Right forelimb (tissue), 1 donor: Measurements from ENCODE around the gene ME3.

Source experiments
- DNase-seq: peaks from one replicate; pipeline ENCODE4 v3.0.0-alpha.2; 2018

The ME3 gene

DNA sequence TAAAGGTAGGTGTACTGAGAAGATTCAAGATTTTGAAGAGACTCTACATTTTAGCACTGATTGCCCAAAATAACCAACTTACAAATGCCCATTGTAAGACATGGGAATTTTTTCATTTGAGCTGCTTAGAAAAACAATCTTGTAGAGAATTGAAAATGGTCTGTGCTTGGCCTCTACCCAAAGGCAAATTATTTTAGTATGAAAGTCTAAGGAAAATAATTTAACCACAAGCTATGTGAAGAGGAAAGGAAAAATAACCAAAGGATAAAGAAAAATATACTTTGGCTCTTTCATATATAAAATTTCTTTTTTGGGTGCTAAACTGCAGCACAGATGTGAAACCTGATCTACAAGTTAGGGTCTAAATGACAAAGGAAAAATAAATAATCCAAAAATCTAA is 54.9 kb downstream of the ME3 start:
- no peak for DNase-seq

- no peak for DNase-seq
Measured at GRCh38 chr11:86615487-86615886, 56.9 kb downstream of the ME3 start.

- DNase-seq, result no peak
Measured at GRCh38 chr11:86610559-86611341, 61.7 kb downstream of the ME3 start.

- peak; percentile 78 for DNase-seq
Measured at GRCh38 chr11:86608251-86608799, 64.1 kb downstream of the ME3 start.

DNA sequence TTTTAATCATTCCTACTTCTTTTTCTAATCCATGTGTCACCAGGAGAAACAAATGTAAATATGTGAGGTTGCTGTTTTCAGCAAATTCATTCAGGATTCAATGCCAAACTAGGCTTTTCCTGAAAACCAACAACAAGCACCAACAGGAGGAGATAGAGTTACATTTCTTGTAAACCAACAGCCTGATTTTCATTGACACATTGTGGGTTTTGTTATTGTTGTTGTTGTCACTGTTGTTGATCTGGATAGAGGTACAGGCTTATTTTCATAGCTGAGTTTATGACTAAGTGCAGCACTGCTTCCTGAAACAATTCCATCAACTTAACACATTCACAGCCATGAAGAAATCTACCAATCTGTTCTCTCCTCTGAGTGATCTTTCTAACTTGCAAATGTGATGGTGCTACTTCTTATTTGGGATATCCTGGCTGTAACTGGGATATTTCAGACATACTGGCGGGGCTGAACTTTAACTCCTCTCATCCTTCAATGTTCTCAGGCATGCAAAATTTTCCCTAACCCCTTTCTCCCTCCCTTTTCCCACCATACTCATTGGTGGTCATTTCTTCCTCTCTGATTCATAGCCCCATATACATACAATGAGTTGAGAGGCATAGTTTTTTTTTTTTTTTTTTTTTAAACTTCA is 65.5 kb downstream of the ME3 start:
- no peak for DNase-seq

DNA sequence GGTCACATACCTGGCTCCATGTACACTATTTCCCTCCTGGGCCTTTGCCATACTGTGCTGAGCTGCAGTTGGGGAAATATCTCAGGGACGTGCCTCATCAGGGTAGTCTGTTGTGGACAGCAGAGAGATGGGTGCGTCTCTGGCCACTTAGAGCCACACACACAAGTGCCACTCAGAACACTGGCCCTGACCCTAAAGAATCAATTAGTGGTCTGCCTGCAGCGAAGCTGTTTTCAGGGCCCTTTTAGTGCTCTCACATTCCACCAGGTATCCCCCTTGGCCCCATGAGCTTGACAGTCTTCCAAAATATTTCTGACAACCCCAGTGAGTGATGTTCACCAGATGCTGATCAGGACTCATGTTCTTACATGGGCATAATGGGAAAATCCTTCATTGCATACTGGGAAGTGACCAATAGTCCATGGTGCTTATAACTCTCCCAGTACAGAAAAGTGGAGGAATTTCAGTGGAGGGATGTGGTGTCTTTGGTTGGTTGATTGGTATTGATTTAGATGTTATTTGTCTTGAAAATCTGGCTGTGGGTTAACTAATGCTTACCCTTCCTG is 66.1 kb downstream of the ME3 start:
- DNase-seq, result no peak

GRCh38 chr11:86596861-86597586 is 75.4 kb downstream of the ME3 start:
- DNase-seq, result peak; percentile 54

GRCh38 chr11:86595955-86596354 is 76.5 kb downstream of the ME3 start:
- DNase-seq, result no peak

DNA sequence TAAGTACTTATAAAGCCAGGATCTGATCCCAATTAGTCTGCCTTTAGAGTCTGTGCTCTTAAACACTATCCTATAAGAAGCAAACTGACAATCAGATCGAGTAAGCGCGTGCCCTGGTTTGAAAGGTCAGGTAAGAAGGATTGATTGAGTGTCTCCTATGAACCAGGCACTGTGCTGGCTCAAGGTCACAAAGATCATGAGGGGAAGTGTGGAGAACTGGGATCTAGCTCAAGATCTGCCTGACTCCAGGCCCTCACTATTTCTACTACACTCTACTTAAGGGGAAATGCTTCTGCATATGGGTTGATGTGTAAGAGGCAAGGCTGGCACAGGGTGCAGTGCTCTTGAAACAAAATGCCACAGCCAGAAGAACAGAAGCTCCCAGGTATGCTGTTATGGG is 77.0 kb downstream of the ME3 start:
- DNase-seq, result no peak

GRCh38 chr11:86594746-86595145 is 77.7 kb downstream of the ME3 start:
- no peak for DNase-seq

DNA sequence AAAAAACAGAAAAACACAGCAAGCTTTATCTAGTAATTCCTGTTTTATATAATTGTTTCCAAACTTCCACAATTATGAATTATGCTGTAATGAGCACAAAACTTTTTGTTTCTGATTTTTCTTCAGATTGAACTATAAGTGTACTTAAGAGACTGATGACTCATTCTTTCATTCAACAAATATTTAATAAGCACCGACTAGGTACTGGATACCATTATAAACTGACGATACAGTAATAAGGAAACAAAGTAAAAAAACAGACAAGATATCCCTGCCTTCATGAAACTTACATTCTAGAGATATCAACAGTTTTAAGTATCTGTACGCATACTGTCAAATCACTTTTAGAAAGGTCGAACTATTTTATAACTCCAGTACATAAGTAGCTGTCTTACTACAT is 78.6 kb downstream of the ME3 start:
- DNase-seq, result no peak

DNA sequence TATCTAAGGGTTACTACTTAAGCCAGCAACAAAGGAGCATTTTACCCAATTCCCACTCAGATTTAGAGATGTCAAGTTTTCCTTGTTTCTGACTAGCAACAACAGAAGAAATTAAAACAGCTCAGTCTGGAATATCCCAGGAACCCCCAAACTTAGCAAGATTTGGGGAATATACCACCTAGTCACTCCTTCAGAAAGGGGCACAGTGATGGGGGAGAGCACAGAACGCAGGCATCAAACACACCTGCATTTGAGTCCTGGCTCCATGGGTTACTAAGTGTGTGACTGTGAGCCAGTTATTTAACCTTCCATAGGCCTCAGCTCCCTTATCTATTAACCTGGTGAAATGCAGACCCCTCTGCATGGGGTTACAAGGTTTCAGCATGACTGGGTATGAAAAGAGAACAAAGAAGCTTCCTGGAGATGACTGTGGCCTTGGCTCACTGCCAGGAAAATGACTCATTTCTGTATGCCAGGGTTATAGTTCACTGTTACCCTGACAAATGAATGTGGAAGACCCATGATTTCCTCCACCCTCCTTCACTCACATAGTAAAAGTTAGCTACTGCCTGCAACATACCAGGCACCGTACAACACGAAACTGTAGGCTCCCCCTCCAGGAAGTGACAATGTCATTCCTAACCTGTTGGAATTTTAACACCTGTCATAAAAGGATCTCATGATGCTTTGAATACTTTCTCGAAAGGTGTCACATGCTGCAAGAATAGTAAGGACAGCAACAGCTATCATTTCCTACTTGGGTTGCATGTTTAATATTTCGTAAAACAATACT is 79.6 kb downstream of the ME3 start:
- DNase-seq, result no peak

- DNase-seq, result no peak
Measured at GRCh38 chr11:86592047-86592591, 80.3 kb downstream of the ME3 start.

DNA sequence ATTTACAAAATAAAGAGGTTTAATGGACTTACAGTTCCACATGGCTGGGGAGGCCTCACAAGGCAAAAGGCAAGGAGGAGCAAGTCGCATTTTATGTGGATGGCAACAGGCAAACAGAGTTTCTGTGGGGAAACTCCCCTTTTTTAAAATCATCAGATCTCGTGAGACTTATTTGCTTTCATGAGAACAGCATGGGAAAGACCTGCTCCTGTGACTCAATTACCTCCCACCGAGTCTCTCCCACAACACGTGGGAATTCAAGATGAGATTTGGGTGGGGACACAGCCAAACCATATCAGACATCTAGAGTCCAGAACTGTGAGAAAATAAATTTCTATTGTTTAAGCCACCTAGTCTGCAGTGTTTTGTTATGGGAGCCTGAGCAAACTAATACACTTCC is 80.8 kb downstream of the ME3 start:
- DNase-seq, result no peak

GRCh38 chr11:86589856-86590589 is 82.4 kb downstream of the ME3 start:
- no peak for DNase-seq

- no peak for DNase-seq
Measured at GRCh38 chr11:86589204-86589603, 83.2 kb downstream of the ME3 start.

DNA sequence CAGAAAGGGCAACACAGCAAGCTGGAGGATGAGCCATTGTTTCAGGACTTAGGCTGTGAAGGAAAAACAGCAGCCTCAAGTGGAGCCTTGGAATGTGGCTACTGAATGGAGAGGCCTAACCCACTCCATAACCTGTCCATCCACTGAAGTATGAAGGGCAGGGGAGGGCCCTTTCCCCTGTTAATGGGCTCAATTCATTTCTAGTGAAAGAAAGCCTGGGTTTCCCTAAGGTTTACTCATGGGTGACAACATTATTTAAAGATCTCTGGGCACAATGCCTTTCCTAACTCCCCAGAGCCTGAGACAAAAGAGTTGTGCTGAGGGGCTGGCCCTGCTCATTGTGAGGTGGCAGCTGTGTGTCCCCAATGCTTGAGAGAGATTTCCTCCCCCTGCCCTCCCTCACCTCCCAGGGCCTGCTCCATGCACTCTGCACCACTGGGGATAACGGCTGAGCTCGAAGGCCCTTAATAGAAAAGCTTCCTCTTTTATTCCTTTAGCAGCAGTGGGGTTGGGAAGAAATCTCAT is 83.8 kb downstream of the ME3 start:
- no peak for DNase-seq

DNA sequence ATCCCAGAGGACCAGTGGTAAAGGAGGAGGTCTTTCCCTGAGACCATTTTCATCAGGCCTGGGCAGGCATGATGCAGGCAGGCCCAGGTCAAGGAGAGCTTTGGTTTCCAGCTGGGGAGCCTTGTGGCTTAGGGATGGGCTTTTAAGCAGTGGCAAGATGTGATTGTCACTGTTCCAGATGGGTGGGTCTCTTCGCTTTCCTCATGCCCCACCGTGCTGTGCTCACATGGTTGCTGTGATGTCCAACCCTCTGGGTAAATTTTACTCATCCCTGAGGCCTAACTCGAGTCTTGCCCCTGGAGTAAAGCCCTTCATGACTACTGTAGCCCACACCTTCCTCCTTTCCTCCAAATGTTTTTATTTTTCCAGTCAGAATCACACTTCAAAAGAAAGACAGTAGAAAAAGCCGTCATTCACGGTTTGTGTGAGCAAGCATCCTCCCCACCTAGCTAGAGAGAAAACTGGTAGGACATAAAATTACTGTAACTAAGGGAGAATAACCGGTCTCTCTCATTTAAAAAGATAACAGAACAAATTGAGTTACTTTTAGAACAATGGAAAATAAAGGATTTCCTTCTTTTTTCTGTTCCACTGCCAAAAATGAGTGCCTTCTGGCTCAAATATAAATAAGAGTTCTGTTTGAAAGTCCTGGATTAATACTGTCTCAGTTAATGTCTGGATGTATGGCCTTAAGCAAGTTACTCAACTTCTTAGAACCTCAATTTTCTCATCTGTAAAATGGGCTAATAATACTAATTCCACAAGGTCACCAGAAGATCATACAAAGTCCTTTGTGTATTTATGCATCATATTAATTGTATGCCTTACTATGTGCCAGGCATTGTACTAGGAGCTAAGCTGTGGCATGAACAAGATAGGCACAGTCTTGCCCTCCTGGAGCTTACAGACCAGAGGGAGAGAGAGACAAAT is 84.9 kb downstream of the ME3 start:
- no peak for DNase-seq

DNA sequence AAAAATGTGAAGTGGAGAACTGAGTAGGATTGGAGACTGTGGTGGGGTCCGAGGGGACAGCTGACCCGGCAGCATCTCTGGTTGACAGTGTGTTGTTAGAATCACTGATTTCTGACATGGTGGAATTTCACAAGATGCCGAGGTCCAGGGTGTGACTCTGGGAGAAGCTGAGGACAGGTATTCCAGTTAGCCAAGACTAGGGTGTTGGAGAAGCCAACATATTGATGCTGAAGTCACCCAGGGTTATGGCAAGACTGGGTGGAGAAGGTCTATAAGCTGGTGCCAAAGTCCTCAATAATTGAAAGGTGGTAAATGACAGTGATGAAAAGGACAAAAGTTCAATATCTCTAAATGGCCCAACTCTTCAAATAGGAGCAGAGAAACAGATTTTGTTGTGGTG is 86.1 kb downstream of the ME3 start:
- DNase-seq, result no peak

GRCh38 chr11:86582898-86583297 is 89.5 kb downstream of the ME3 start:
- DNase-seq, result no peak
